Measurements from ENCODE around the gene ACSL4. TPM values are rescaled to one million over a fixed set of nuclear protein-coding genes. Genes with fewer than 3 reads are reported as not detected.
"Not testable (repeated sequence)": the region's sequence is repeated elsewhere in the genome, so short reads cannot be mapped to it uniquely, and the experiment has no call there.

ACSL4 gene
- total and polyA plus RNA-seq, 9 donors: 23.3 to 102 (median 36.6) TPM

DNA sequence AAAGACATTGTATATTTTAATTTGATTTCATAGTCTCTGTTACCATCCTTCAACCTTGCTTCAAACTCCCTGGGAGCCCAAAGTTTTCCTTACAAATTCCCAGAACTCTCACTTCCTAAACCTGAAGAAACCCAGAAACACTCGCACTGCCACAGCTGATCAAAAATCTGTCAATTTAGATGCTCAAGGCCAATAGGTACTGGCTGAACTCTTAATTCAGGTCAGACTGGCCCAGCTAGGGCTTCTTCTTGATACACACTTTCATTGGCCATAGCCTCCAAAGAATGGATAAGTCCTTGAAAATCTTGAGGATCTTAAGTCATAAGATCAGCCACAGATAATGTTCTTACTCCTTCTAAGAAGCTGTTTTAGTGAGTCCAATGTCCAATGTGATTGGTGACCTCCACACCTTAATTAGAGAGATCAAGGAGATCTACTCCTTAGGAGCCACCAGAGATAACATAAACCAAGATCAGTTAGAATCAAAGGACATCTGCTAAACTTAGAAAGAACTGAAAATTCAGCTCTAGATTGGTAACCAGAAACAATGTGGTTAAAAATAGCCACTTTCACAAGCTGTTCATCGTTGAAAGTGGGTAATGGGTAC, 51.5 kb downstream of the ACSL4 start:
- DNase-seq: no peak
- H3K4me1 ChIP-seq (ENCODE audit: insufficient read depth): peaks cover 1% of the 10 kb centered on the region
- intact Hi-C loops (cut with DNase I): no loop called here
- no peaks in the 10 kb centered on the region for H3K27me3 ChIP-seq
- WGBS, 3 donors: 53 to 76% (median 60%) methylated on average over 2 of the region's 2 CpGs
- TF ChIP-seq EP300 (IDR thresholded peaks at IDR 0.05): no peak
- TF ChIP-seq POLR2A (IDR thresholded peaks at IDR 0.05): no peak
- TF ChIP-seq, protein P1, sequence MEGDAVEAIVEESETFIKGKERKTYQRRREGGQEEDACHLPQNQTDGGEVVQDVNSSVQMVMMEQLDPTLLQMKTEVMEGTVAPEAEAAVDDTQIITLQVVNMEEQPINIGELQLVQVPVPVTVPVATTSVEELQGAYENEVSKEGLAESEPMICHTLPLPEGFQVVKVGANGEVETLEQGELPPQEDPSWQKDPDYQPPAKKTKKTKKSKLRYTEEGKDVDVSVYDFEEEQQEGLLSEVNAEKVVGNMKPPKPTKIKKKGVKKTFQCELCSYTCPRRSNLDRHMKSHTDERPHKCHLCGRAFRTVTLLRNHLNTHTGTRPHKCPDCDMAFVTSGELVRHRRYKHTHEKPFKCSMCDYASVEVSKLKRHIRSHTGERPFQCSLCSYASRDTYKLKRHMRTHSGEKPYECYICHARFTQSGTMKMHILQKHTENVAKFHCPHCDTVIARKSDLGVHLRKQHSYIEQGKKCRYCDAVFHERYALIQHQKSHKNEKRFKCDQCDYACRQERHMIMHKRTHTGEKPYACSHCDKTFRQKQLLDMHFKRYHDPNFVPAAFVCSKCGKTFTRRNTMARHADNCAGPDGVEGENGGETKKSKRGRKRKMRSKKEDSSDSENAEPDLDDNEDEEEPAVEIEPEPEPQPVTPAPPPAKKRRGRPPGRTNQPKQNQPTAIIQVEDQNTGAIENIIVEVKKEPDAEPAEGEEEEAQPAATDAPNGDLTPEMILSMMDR (IDR thresholded peaks at IDR 0.05): no peak
- no peaks in the 10 kb centered on the region for H3K9me3 ChIP-seq
- no peak overlapping the region for H3K4me3 ChIP-seq
- H3K36me3 ChIP-seq: no peaks in the 10 kb centered on the region
- H3K27ac ChIP-seq: no peak overlapping the region

- intact Hi-C loops (cut with DNase I): no loop called here
- Histone ChIP-seq H3K36me3 (no peaks in the 10 kb centered on the region), H3K27ac (no peak overlapping the region), H3K27me3 (no peaks in the 10 kb centered on the region), H3K4me1 (ENCODE audit: insufficient read depth) (peaks cover 1% of the 10 kb centered on the region), H3K4me3 (no peak overlapping the region), H3K9me3 (no peaks in the 10 kb centered on the region)
- no peak for DNase-seq
- TF ChIP-seq, protein P1 (IDR thresholded peaks at IDR 0.05): no peak
- no peak for TF ChIP-seq EP300 (IDR thresholded peaks at IDR 0.05)
- no peak for TF ChIP-seq POLR2A (IDR thresholded peaks at IDR 0.05)
Measured at GRCh38 chrX:109679820-109680219, 53.2 kb downstream of the ACSL4 start.

DNA sequence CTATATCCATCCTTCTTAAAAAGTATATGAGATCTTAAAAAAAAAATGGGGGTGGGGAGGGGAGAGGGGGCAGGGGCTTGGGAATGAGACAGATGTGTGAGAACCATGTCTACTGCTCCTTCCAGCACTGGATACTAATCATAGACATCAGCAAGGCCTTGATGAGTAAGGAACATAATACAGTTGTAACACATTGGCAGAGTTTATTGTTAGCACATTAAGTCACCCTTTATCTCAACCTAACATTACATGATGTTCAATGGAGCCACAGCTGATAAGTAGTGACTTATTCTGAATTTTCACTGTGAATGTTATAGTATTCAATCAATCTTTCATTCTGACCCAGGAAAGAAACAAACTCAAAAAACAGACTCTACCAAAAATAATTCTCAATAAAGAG, 60.8 kb downstream of the ACSL4 start:
- intact Hi-C loops (cut with DNase I): no loop called here
- no peaks in the 10 kb centered on the region for H3K9me3 ChIP-seq
- H3K27me3 ChIP-seq: no peaks in the 10 kb centered on the region
- no peak for DNase-seq
- H3K36me3 ChIP-seq: no peaks in the 10 kb centered on the region
- TF ChIP-seq POLR2A (IDR thresholded peaks at IDR 0.05) (no peak), EP300 (IDR thresholded peaks at IDR 0.05) (no peak)
- TF ChIP-seq, protein P1 (IDR thresholded peaks at IDR 0.05): no peak
- no peak overlapping the region for H3K4me3 ChIP-seq
- H3K4me1 ChIP-seq (ENCODE audit: insufficient read depth): no peaks in the 10 kb centered on the region
- H3K27ac ChIP-seq: no peak overlapping the region

DNA sequence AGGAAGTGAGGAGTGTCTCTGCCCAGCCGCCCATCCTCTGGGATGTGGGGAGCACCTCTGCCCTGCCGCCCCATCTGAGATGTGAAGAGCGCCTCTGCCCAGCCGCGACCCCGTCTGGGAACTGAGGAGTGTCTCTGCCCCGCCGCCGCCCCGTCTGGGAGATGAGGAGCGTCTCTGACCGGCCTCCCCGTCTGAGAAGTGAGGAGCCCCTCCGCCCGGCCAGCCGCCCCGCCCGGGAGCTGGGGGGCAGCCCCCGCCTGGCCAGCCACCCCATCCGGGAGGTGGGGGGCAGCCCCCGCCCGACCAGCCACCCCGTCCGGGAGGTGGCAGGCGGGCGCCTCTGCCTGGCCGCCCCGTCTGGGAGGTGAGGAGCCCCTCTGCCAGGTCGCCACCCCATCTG, 61.9 kb downstream of the ACSL4 start:
- H3K4me1 ChIP-seq (ENCODE audit: insufficient read depth); intact Hi-C loops (cut with DNase I); H3K9me3 ChIP-seq; H3K27me3 ChIP-seq; H3K4me3 ChIP-seq; H3K27ac ChIP-seq; H3K36me3 ChIP-seq: not testable (repeated sequence)
- 93 to 95% (median 94%) methylated on average over 28 to 29 of the region's 29 CpGs for WGBS, 3 donors
- DNase-seq: peak in 1 of 5 donors; percentile 18

DNA sequence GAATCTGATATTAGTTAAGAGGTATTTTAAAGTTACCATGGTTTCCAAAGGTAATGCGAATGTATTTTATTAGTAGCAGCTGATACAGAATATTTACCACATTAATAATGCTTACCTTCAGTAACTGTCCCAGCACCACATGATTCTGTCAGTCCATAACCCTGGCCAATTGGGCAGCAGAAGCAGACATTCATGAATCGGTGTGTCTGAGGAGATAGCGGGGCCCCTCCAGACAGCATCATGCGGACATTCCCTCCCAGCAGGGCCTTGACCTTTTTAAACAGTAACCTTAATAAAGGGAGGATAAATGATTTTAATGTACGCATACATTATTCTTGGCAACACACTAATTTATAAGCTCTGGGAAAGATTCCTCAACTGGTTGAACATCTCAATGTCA, 65.1 kb downstream of the ACSL4 start:
- no peak overlapping the region for H3K27ac ChIP-seq
- no peak for TF ChIP-seq POLR2A (IDR thresholded peaks at IDR 0.05)
- TF ChIP-seq EP300 (IDR thresholded peaks at IDR 0.05): no peak
- TF ChIP-seq, protein P1 (IDR thresholded peaks at IDR 0.05): no peak
- H3K36me3 ChIP-seq: no peaks in the 10 kb centered on the region
- no peaks in the 10 kb centered on the region for H3K9me3 ChIP-seq
- 71 to 82% (median 73%) methylated on average over 5 of the region's 5 CpGs for WGBS, 3 donors
- no peaks in the 10 kb centered on the region for H3K27me3 ChIP-seq
- H3K4me3 ChIP-seq: no peak overlapping the region
- H3K4me1 ChIP-seq (ENCODE audit: insufficient read depth): no peaks in the 10 kb centered on the region
- intact Hi-C loops (cut with DNase I): no loop called here
- no peak for DNase-seq

Measured in ovary (tissue), 9 donors.